ENCODE data around the gene ULK3.

- TF ChIP-seq CTCF (conservative IDR thresholded peaks at IDR 0.05; ENCODE audit: low read depth, low read length) = no peak
- TF ChIP-seq EZH2 (IDR thresholded peaks at IDR 0.05; ENCODE audit: borderline replicate concordance, low read depth, low read length, poor library complexity, severe bottlenecking) = no peak
Measured at GRCh38 chr15:74788042-74788682, 54.8 kb downstream of the ULK3 start.

Measured in A673 (cell line).